ENCODE results near the gene PGR. TPM values are rescaled to one million over a fixed set of nuclear protein-coding genes. Genes with fewer than 3 reads are reported as not detected.

Gene PGR
- total and polyA plus RNA-seq, 4 donors: 0.47 to 4.9 (median 2.0) TPM; not detected in 1

- H3K4me3 ChIP-seq (ENCODE audit: low read depth, low read length): no peak overlapping the region
Observed at GRCh38 chr11:100994966-100995365, 134.6 kb downstream of the PGR start.

GRCh38 chr11:100991541-100991940 lies 138.1 kb downstream of the PGR start:
- Histone ChIP-seq H3K36me3 (ENCODE audit: control insufficient read depth, insufficient read depth, low read length) (no peaks in the 10 kb centered on the region), H3K27me3 (ENCODE audit: control insufficient read depth, insufficient read depth, low read length) (no peaks in the 10 kb centered on the region), H3K9me3 (ENCODE audit: control insufficient read depth, insufficient read depth, low read length) (no peaks in the 10 kb centered on the region), H3K4me3 (ENCODE audit: low read depth, low read length) (no peak overlapping the region), H3K4me1 (ENCODE audit: control insufficient read depth, insufficient read depth, low read length) (no peaks in the 10 kb centered on the region), H3K27ac (ENCODE audit: low read depth, low read length) (no peak overlapping the region)
- no peak for DNase-seq (ENCODE audit: low read depth in 4 of 6, low spot score in 6 of 6)
- 90% methylated on average over 2 of the region's 2 CpGs for WGBS (ENCODE audit: insufficient coverage)

More at GRCh38 chr11:100994966-100995365, 134.6 kb downstream of the PGR start:
- 100% methylated on average over 1 of the region's 2 CpGs for WGBS (ENCODE audit: insufficient coverage)
- Histone ChIP-seq H3K36me3 (ENCODE audit: control insufficient read depth, insufficient read depth, low read length) (no peaks in the 10 kb centered on the region), H3K9me3 (ENCODE audit: control insufficient read depth, insufficient read depth, low read length) (no peaks in the 10 kb centered on the region), H3K4me1 (ENCODE audit: control insufficient read depth, insufficient read depth, low read length) (no peaks in the 10 kb centered on the region), H3K27ac (ENCODE audit: low read depth, low read length) (no peak overlapping the region), H3K27me3 (ENCODE audit: control insufficient read depth, insufficient read depth, low read length) (no peaks in the 10 kb centered on the region)
- DNase-seq (ENCODE audit: low read depth in 4 of 6, low spot score in 6 of 6): no peak

- DNase-seq (ENCODE audit: low read depth in 4 of 6, low spot score in 6 of 6): peak in 1 of 6 donors; percentile 27
- no CpG with 5 or more reads among the region's 1 CpG for WGBS (ENCODE audit: insufficient coverage)
- no peak overlapping the region for H3K27ac ChIP-seq (ENCODE audit: low read depth, low read length)
- no peaks in the 10 kb centered on the region for H3K27me3 ChIP-seq (ENCODE audit: control insufficient read depth, insufficient read depth, low read length)
- no peaks in the 10 kb centered on the region for H3K36me3 ChIP-seq (ENCODE audit: control insufficient read depth, insufficient read depth, low read length)
- no peaks in the 10 kb centered on the region for H3K4me1 ChIP-seq (ENCODE audit: control insufficient read depth, insufficient read depth, low read length)
- no peaks in the 10 kb centered on the region for H3K9me3 ChIP-seq (ENCODE audit: control insufficient read depth, insufficient read depth, low read length)
- H3K4me3 ChIP-seq (ENCODE audit: low read depth, low read length): no peak overlapping the region
Observed at GRCh38 chr11:100990931-100991330, 138.7 kb downstream of the PGR start.

GRCh38 chr11:100984668-100985067 lies 144.9 kb downstream of the PGR start:
- no peaks in the 10 kb centered on the region for H3K27me3 ChIP-seq (ENCODE audit: control insufficient read depth, insufficient read depth, low read length)
- H3K27ac ChIP-seq (ENCODE audit: low read depth, low read length): no peak overlapping the region
- H3K36me3 ChIP-seq (ENCODE audit: control insufficient read depth, insufficient read depth, low read length): no peaks in the 10 kb centered on the region
- H3K4me3 ChIP-seq (ENCODE audit: low read depth, low read length): no peak overlapping the region
- no CpG with 5 or more reads among the region's 3 CpGs for WGBS (ENCODE audit: insufficient coverage)
- no peaks in the 10 kb centered on the region for H3K4me1 ChIP-seq (ENCODE audit: control insufficient read depth, insufficient read depth, low read length)
- H3K9me3 ChIP-seq (ENCODE audit: control insufficient read depth, insufficient read depth, low read length): no peaks in the 10 kb centered on the region
- DNase-seq (ENCODE audit: low read depth in 4 of 6, low spot score in 6 of 6): no peak

- H3K4me1 ChIP-seq (ENCODE audit: control insufficient read depth, insufficient read depth, low read length): no peaks in the 10 kb centered on the region
- WGBS (ENCODE audit: insufficient coverage): no CpG with 5 or more reads among the region's 1 CpG
- DNase-seq (ENCODE audit: low read depth in 4 of 6, low spot score in 6 of 6): no peak
Observed at GRCh38 chr11:100981196-100981824, 148.3 kb downstream of the PGR start.

GRCh38 chr11:100980156-100980555 lies 149.5 kb downstream of the PGR start:
- Histone ChIP-seq H3K27me3 (ENCODE audit: control insufficient read depth, insufficient read depth, low read length) (no peaks in the 10 kb centered on the region), H3K36me3 (ENCODE audit: control insufficient read depth, insufficient read depth, low read length) (no peaks in the 10 kb centered on the region), H3K27ac (ENCODE audit: low read depth, low read length) (no peak overlapping the region), H3K9me3 (ENCODE audit: control insufficient read depth, insufficient read depth, low read length) (no peaks in the 10 kb centered on the region), H3K4me1 (ENCODE audit: control insufficient read depth, insufficient read depth, low read length) (no peaks in the 10 kb centered on the region), H3K4me3 (ENCODE audit: low read depth, low read length) (no peak overlapping the region)
- no CpG with 5 or more reads among the region's 3 CpGs for WGBS (ENCODE audit: insufficient coverage)
- peak in 4 of 6 donors; percentile 8 to 80 (median 26) for DNase-seq (ENCODE audit: low read depth in 4 of 6, low spot score in 6 of 6)

More at GRCh38 chr11:100981196-100981824, 148.3 kb downstream of the PGR start:
- Histone ChIP-seq H3K36me3 (ENCODE audit: control insufficient read depth, insufficient read depth, low read length) (no peaks in the 10 kb centered on the region), H3K4me3 (ENCODE audit: low read depth, low read length) (no peak overlapping the region), H3K27ac (ENCODE audit: low read depth, low read length) (no peak overlapping the region), H3K9me3 (ENCODE audit: control insufficient read depth, insufficient read depth, low read length) (no peaks in the 10 kb centered on the region), H3K27me3 (ENCODE audit: control insufficient read depth, insufficient read depth, low read length) (no peaks in the 10 kb centered on the region)

Measured in spinal cord (tissue), 10 donors.